HG03520 (cell line): Measurements from ENCODE around the gene SLC24A1.
A peak's percentile ranks its signal among the peaks of the same experiment; 100 is the strongest.
"Not testable (repeated sequence)": the region's sequence is repeated elsewhere in the genome, so short reads cannot be mapped to it uniquely, and the experiment has no call there.

Source experiments
- ATAC-seq: cut with Tn5 transposase; IDR thresholded peaks from one replicate; pipeline ENCODE4 v1.9.1; 2021; ENCODE audit warnings: mild to moderate bottlenecking, moderate library complexity; ENCODE audit not compliant: unreplicated experiment

Gene SLC24A1

DNA sequence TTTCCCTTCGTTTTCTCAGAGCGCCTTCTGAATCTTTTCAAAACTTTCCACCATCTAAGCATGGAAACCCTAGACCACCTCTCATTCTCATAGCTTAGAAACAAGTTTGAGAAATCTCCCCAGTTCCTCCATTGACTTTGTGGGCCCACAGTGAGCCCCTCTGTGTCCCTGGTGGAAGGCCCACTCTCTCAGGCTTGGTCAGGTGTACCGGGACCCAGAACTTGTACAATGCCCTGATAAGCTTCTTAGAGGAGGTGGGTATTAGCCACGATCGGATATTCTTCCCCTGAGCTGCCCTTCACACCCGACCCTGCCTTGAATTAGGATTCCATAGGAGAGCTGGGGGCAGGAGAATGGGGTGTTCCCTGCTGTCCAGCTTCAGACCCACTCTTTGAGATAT lies at the start of gene SLC24A1:
TSS of gene SLC24A1 (plus strand) at position 301 of the 400 bp plus-strand sequence. CDS start 2,143 bp downstream, outside the sequence.
- ATAC-seq, result no peak

DNA sequence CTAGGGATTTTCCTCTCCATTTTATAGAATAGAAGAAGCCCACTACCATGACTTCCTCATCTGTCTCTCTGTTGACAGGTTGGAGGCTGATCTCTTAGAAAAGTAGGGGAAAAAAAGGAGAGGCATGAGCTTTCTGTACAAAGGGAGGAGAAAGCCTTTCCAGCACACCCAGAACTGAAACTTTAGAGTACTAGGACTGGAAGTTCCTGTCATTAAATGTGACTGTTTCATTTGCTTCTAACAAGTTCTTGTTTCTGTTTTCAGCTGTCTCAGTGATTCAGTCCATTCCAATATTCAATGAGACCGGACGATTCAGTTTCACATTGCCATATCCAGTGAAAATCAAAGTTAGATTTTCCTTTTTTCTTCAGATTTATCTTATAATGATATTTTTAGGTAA lies 49.8 kb upstream of the SLC24A1 start:
- ATAC-seq, result no peak

DNA sequence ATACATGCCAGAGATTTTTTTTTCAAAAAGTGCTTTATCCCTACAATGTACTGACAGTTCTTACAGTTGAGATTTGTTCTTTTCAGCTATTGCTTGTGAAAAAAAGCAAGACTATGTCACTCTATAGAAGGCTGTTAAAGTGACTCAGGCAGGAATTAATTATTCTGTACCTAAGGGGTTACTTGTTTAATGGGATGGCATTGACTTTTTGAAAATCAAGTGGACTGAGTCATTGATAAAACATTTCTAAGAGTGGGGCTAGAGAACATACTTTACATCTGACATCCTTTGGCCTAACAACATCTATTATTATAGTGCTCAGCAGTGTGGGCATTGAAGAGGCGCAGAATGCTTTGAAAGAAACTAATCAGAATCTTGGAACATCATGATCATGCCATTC lies 45.1 kb upstream of the SLC24A1 start:
- no peak for ATAC-seq

DNA sequence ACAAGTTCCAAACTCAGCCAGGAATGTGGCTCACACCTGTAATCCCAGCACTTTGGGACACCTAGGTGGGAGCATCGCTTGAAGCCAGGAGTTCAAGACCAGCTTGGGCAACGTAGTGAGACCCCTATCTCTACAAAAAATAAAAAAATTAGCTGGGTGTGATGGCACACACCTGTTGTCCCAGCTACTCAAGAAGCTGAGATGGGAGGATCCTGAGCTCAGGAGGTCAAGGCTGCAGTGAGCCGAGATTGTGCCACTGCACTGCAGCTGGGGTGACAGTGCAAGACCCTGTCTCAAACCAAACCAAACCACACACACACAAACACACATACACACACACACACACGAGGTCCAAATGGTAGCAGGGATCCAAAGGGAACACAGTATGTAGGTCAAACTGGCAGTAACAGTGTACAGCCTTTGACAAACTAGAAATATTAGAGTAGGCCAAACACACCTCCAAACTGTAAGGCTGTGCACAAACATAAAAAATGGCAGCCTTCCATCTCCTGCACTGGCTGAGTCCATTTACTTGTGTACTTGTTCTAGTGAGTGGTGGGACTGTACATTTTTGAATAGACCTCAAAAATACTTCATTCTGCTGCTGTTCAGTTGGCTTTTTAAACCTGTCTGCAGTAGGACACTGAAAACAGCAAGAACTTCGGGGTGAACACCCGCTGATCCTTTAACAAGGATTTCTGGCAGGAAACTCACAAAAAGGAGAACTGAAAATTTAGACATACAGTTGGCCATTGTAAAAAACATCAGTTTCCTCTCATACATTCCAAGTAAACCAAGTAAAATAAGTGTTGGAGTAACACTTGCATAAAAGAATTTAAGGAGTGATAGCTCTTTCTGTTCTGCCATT lies 44.4 kb upstream of the SLC24A1 start:
- no peak for ATAC-seq

DNA sequence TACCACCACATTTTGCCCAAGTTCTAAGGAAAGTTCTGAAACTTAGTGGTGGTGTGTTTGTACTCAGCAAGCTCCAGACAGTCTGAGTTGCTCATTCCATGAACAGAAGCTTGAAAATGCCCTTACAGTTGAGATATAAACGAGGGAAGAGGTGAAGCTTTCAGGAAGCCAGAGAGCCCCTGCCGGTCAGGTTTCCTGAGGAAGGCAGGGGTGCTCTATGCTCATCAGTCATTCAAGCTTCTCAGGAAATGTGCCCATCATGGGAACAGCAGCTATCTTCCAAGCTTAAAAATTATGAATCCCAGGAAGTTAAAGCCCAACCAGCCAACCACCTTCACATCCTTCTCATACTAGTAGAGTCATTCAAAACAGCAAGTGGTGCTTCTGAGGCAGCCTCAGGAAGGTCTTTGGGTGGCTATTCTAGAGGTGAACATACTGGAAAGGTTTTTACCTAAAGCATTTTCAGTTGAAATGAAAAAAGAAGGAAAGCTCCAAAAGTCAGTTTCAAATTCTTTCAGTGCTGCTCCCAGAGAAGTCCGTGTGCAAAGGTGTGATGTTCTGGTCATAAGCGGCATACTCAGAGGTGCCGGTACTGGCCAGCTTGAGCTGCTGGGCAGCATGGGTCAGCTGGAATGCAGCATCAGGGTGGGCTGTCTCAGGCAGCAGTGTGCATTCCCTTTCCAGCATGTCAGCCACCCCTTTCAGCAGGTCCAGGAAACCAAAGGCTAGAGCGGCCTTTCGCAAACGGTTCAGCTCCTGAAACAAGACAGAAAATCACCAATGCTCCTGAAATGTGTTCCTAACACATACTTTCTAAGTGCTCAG lies 42.6 kb upstream of the SLC24A1 start:
- ATAC-seq, result no peak

DNA sequence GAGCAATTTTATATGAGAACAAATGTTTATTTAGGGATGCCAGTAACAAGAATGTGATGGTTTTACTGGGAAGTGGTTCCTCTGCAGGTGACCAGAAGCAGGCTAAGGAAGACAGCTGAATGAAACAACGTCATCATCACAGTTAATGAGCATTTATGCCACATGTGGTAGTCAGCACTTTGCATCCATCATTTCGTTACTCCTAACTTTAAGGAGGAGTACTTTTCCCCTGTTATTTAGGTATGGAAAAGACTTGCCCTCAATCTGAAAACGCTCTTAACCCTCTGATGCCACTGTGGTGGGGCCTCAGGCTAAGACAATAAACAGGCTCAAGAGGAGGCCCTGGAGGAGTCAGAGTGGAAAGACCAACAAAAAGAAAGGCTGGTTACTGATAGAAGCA lies 42.0 kb upstream of the SLC24A1 start:
- no peak for ATAC-seq

DNA sequence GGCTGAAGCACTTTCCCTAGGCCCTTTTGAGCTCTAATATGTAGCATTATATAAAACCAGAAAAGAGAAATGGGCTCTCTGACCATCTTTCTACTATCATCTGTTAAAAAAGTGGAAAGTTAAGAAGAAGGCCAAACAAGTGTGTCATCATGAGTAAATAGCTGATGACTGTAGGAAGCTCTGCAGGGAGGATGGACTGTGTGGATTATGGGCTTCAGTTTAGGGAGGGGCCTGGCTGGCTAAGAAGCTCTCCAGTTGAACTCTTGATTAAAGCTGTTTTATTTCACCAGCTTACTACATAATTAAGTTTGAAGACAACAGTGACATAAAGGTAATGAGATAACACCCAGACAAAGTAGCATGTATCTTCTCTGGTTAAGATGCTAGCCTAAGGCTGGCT lies 41.5 kb upstream of the SLC24A1 start:
- ATAC-seq, result no peak

DNA sequence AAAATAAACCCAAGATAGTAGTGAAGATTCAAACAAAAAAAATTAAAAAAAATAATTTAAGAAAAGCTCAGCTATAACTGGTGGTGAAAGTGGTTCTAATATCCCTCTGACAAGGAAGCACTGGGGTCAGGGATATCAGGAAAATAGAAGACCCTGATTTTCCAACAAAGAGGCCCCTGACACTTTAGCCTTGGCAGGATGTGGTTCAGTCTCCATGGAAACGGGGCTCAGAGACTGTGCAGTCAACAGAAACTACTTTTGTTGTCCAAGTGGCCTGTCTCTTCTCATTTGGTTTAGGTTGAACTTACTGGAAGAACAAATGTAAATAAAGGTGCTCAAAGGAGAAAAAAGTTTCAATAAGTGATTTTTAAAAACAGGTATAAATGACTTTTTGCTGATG lies 38.0 kb upstream of the SLC24A1 start:
- no peak for ATAC-seq

DNA sequence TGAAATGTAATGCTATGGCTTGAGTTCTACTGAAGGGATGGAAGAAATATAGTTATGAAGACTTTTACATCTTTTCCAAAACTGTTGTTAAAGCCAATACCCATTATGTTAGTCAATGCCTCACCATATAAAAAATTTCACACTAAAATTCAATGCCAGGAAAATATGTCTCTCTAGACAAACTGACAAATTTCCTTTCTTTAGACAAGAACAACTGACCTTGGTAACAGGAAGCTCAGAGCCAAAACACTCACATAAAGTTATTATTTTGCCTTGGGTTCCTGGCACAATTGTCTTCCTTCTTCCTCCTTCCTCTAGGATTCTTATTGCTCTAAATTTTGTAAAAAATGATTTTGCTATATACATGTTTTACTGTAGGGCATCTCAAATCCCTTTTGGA lies 37.5 kb upstream of the SLC24A1 start:
- no peak for ATAC-seq

DNA sequence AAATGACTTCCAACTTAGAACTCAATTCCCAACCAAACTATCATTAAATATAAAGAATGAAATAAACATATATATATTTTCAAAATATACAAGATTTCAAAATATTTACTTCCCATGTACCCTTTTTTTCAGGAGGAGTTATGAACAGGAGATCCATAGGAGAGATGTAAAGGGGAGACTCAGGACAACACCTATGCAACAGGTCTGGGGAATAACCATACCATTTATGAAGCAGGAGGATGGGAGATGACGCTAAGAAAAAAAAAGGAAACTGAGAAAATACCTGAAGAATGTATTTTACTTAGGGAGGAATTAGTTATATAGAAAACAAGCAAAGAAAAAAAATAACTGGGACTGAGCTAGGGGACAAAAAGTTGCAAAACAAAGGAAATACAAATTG lies 34.6 kb upstream of the SLC24A1 start:
- ATAC-seq, result no peak

DNA sequence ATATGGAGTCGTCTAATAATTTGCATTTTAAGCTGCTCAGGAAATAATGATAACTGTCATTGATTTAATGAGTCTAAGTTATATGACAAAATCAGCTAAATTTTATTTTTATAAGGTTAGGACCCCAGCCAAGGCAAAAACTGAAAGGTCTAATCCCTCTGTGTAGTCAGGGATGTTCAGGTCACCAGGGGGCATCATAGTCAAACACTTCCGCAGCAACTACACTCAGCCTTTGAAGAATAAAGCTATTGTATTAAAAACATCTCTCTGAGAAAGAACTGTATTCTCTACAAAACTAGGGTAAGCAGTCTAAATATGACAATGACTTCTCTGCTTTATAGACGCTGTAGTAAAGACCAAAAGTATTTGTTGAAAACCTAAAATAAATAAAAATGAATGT lies 25.8 kb upstream of the SLC24A1 start:
- ATAC-seq, result no peak

DNA sequence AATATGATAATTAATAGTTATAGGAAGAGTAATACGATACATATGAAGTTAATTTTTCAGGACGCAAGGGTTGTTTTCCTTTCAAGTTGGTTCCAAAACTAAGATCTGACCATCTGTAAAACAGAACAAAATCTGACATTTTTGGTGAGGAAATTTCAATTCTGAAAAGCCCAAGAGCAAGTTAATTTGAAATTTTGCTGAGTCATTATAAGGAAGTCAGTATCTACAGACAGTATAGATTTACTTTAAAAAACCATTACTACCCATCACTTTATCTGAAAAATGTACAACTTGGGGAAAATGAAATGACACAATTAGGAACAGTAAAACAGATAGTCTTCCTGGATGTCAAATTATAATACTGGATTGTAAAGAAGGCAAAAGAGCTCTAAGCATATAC lies 23.3 kb upstream of the SLC24A1 start:
- ATAC-seq, result no peak

DNA sequence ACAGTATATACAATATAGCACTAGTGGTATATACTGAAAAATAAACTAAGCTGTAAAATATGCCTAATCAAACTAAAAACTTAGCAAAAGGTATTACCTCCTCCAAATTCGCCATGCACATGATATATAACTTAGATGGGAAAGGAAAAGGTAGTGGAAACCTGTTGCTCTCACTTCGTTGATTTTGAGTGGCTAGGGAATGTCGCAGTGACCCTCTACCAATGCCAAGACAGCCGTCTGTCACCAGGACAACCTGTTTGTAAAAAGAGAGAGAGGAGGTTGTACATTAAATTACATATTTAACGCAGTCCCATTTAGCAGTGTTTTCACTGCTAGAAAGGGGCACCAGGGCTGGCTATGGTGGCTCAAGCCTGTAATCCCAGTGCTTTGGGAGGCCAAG lies 22.1 kb upstream of the SLC24A1 start:
- ATAC-seq, result no peak

DNA sequence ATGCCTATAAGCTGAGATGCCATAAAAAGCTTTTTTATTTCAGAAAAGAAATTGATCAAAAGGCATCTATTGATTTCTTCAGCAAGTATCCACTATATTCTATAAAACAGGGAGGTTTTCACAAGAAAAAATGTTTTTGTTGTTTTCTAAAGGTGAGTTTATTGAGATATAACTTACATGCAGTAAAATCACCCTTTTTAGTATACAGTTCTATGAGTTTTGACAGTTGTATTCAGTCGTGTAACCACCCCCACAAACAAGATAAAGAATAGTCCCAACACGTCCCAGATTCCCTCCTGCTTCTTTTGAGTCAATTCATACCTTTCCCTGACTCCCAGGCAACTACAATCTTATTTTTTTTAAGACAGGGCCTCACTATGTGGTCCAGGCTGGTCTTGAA lies 18.6 kb upstream of the SLC24A1 start:
- no peak for ATAC-seq

DNA sequence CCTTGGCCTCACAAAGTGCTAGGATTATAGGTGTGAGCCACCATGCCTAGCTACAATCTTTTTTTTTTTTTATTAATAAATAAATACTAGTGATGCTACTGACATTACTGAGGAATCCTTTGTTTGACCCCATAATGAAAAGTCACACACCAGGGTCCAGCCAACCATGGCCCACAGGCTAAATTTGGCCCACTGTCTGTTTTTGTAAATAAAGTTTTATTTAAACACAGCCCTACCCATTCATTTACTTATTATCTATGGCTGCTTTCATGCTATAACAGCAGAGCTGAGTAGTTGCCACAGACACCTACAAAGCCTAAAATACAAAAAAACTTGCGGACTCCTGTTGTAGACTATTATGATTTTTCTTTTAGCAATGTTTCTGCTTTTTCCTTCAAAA lies 18.2 kb upstream of the SLC24A1 start:
- ATAC-seq, result no peak

DNA sequence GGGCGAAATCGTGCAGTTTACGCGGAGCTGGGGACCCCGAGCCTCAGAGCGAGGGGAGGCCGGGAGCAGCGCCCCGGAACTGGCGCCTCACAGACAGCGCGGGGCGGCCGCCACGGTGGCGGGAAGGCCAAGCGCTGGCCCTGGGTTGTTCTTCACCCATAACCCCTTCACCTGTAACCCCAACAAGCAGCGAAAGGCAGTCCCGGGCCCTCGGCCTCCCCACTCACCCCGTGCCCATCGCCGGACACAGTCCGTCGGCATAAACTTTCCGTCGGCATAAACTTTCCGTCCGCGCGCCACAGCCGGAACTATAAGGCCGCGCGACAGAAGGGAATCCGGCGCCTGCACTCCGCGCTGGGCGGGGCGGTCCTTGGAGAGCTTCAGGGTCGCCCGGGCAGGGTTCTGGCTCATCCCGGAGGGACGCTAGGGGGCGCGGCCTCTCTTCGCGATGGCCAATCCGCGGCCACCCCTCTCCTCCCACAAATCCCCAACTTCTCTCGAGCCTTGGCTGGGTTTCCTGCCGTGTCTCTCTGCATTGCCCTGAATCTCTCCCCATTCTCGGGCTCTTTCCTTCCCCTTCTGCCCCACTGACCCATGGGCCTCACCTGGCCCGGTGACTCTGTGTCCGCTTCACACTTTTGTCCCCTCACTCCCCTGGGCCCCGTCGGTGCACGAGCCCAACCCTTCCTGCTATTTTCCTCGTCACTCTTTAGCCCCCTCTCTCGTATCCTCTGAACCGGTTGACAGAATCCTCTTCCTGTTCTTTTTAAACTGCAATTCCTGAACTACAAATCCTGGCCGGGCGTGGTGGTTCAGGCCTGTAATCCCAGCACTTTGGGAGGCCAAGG lies 10.6 kb upstream of the SLC24A1 start, which contains the start of gene INTS14:
TSS of gene INTS14 (minus strand) at position 261 of the 848 bp plus-strand sequence. CDS start 3,751 bp downstream, outside the sequence.
- peak; percentile 89 for ATAC-seq

DNA sequence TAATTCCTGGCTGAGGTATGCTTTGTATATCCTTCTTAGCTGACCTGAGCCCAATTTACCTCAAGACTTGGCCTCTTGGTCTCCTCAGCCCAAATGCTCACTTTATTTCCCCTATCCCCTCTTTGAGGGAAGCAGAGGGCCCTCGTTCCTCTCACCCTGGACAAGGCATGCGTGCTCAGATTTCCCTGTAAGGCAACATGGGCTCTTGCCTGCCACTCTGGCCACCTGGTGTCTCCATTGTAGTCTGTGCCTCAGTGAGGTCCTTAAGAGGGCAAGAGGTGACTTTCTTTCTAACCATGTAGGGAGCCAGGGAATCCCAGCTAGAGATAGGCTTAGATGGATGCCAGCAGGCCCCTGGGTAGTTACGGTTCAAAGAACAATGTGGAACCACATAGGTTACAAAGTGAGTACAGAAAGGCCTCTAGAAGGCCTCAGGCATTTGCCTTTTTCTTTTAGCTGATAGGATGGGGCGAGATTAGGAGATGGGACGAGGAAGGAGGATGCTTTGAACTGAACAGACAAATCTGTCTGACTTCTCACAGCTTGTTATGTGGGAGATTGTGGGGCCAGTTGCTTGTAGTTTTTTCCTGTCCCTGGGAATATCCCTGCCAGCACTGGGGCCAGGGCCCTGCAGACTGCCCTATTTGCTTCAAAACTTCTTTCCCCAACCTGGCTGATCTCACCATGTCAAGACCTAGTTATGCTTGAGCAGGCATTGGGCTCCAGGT lies 9.7 kb upstream of the SLC24A1 start:
- ATAC-seq, result no peak

DNA sequence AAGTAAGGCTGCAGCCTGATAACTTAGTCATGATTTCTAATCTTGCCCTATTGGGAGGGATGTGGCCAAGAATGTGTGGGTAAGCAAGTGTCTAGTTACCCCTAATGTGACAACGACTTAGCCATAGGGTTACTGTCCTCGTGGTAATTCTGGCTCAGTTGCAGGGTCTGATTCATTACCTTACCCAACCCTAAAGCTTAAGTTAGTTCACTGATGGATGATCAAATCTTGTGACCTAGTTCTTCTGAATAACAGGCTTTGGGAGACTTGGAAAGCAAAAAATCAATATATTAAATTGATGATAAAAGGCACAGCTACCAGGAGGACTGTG lies 9.2 kb upstream of the SLC24A1 start:
- no peak for ATAC-seq

DNA sequence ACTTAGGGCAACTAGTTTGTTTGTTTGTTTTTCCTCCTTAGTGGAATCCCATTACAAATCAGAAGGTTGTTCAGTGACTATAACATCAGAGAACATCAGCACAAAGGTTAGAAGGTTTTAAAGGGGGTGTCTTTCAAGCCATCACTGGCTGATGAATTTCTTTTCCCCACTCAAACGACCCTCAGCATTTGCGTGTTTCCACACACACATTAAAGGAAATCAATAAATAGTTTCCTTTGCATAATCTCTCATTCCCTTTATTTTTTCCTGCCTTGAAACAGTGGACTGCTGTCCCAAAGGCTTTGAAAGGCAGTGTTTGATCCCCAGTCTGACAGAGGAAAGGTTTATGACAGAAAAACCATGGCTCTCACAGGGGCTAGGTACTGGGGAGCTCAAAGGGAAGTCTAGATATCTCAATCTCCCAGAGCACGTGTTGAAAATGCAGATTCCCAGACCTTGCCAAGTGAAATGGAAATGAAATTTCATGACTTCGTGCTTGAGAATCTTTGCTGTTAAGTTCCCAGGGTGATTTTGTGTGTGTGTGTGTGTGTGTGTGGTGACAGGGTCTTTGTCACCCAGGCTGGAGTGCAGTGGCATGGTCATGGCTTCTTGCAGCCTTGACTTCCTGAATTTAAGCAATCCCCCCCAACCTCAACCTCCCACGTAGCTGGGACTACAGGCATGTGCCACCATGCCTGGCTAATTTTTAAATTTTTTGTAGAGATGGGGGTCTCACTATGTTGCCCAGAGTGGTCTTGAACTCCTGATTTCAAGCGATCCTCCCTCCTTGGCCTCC lies 8.6 kb upstream of the SLC24A1 start:
- ATAC-seq, result no peak

DNA sequence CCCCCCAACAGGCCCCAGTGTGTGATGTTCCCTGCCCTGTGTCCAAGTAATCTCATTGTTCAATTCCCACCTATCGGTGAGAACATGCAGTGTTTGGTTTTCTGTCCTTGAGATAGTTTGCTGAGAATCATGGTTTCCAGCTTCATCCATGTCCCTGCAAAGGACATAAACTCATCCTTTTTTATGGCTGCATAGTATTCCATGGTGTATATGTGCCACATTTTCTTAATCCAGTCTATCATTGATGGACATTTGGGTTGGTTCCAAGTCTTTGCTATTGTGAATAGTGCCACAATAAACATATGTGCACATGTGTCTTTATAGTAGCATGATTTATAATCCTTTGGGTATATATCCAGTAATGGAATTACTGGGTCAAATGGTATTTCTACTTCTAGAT lies 5.9 kb upstream of the SLC24A1 start:
- ATAC-seq, result not testable (repeated sequence)
